Stomach (tissue), 9 donors: ENCODE data around the gene RASSF1. TPM values are rescaled to one million over a fixed set of nuclear protein-coding genes. Genes with fewer than 3 reads are reported as not detected.
A peak's percentile ranks its signal among the peaks of the same experiment; 100 is the strongest.

Experiments
- DNase-seq, 2 donors: peaks; one replicate each; pipeline versions ENCODE4 v3.0.0 to v3.0.0-alpha.2; 2013 to 2019
- H3K27ac ChIP-seq, 5 donors: fragments of 200-600 bp in 4 of 5; sonication (generic) in 4 of 5; one replicate each; pipeline ENCODE4 v1.5.1; 2013 to 2019; ENCODE audit warnings: mild to moderate bottlenecking in 1 of 5, moderate library complexity in 1 of 5
- H3K27me3 ChIP-seq, 3 donors: fragments of 200-600 bp; sonication (generic); one replicate each; pipeline ENCODE4 v1.5.1; 2017 to 2019; ENCODE audit warnings: mixed run types in 1 of 3
- H3K36me3 ChIP-seq, 4 donors: fragments of 200-600 bp; sonication (generic); 1 replicate in 3 of 4; 2 replicates in 1 of 4; pipeline ENCODE4 v1.5.1; 2016 to 2019
- H3K4me1 ChIP-seq, 4 donors: fragments of 200-600 bp; sonication (generic); one replicate each; pipeline ENCODE4 v1.5.1; 2016 to 2019
- H3K4me3 ChIP-seq, 4 donors: fragments of 200-600 bp; sonication (generic) in 3 of 4; one replicate each; pipeline ENCODE4 v1.5.1; 2016 to 2019; ENCODE audit warnings: mild to moderate bottlenecking in 1 of 4
- H3K9me3 ChIP-seq, 4 donors: fragments of 200-600 bp; sonication (generic); one replicate each; pipeline ENCODE4 v1.5.1; 2016 to 2019
- CTCF ChIP-seq, 7 experiments: fragments of 450-650 bp in 4 of 7; fragments of 200-600 bp in 3 of 7; sonication (generic) in 3 of 7; IDR thresholded peaks; one replicate each; pipeline ENCODE4 v1.5.1; 2016 to 2019; ENCODE audit warnings: antibody characterized with exemption in 7 of 7, control low read depth in 2 of 7, mild to moderate bottlenecking in 1 of 7
- EP300 ChIP-seq: sonication (generic); formaldehyde crosslinking; IDR thresholded peaks from one replicate; pipeline ENCODE4 v1.6.1; 2017; ENCODE audit warnings: antibody characterized with exemption
- POLR2A ChIP-seq, 4 donors: fragments of 450-650 bp; IDR thresholded peaks; one replicate each; pipeline ENCODE4 v1.6.1; 2016; ENCODE audit warnings: antibody characterized with exemption in 4 of 4, control low read depth in 2 of 4, mild to moderate bottlenecking in 1 of 4, moderate library complexity in 1 of 4
- POLR2AphosphoS5 ChIP-seq, 3 donors: sonication (generic); formaldehyde crosslinking; IDR thresholded peaks; one replicate each; pipeline ENCODE4 v1.6.1; 2016; ENCODE audit warnings: antibody characterized with exemption in 3 of 3
- WGBS, 5 donors: extraction: QIAGEN DNeasy Blood & Tissue Kit in 3 of 5; methylation state at CpG; one replicate each; pipeline versions ENCODE4 v1.1.5 to v1.1.7; 2013 to 2018; 5-methylcytosine and 5-hydroxymethylcytosine counted together
- intact Hi-C: fragments of 100-400 bp; cut with DNase I; formaldehyde crosslinking; loops from one replicate; pipeline ENCODE4 v1.15.1; 2023; ENCODE audit warnings: low total_unique reads
- polyA plus RNA-seq, 3 donors: library from polyadenylated mRNA; stranded (reverse); fragments of 200-250 nt; gene quantifications; one replicate each; pipeline ENCODE4 v1.2.3, GENCODE V29; 2013
- total RNA-seq, 5 donors: library from RNA; depleted of rRNA; stranded (reverse); fragments of >200 nt; gene quantifications; one replicate each; pipeline versions ENCODE4 v1.1.0 to v1.2.3, GENCODE V29; 2014 to 2016
- donor health status: healthy with polysubstance abuse.
- donor health status: Bipolar disorder and iron deficiency.
- donor health status: healthy.

Gene RASSF1
- total and polyA plus RNA-seq, 8 donors, result 16.5 to 37.3 (median 27.4) TPM

- no peak for DNase-seq
- H3K36me3 ChIP-seq, result peaks cover 12 to 44% (median 39%) of the 10 kb centered on the region in 4 donors
- H3K9me3 ChIP-seq, result no peaks in the 10 kb centered on the region
- WGBS, 5 donors, result 66 to 74% (median 71%) methylated on average over 18 to 29 of the region's 29 CpGs
- H3K27me3 ChIP-seq, result no peaks in the 10 kb centered on the region
- TF ChIP-seq EP300, result no peak
- intact Hi-C loops, result no loop called here
- H3K4me3 ChIP-seq, result peak overlapping the region; percentile 82 to 92 (median 86)
- H3K27ac ChIP-seq, result peak overlapping the region; percentile 91 to 96 (median 95)
- peaks cover 66 to 92% (median 86%) of the 10 kb centered on the region in 4 donors for H3K4me1 ChIP-seq
Measured at GRCh38 chr3:50319894-50320625, 20.6 kb downstream of the RASSF1 start.

GRCh38 chr3:50319181-50319893 lies 21.3 kb downstream of the RASSF1 start:
- Histone ChIP-seq H3K27me3 (no peaks in the 10 kb centered on the region), H3K4me3 (peak overlapping the region; percentile 13 to 88 (median 82)), H3K9me3 (no peaks in the 10 kb centered on the region), H3K27ac (peak overlapping the region; percentile 25 to 95 (median 82)), H3K4me1 (peaks cover 66 to 92% (median 86%) of the 10 kb centered on the region in 4 donors), H3K36me3 (peaks cover 12 to 44% (median 40%) of the 10 kb centered on the region in 4 donors)
- no peak for DNase-seq
- 89 to 92% (median 90%) methylated on average over 15 to 16 of the region's 16 CpGs for WGBS, 5 donors
- intact Hi-C loops, result no loop called here
- TF ChIP-seq EP300 (no peak), CTCF (IDR thresholded peaks at IDR 0.05) (no peak), POLR2AphosphoS5 (IDR thresholded peaks at IDR 0.05) (no peak), POLR2A (IDR thresholded peaks at IDR 0.05) (no peak)

GRCh38 chr3:50318615-50319014 lies 22.0 kb downstream of the RASSF1 start:
- intact Hi-C loops, result no loop called here
- TF ChIP-seq EP300, result no peak
- no peak for TF ChIP-seq POLR2AphosphoS5 (IDR thresholded peaks at IDR 0.05)
- TF ChIP-seq CTCF (IDR thresholded peaks at IDR 0.05), result no peak
- no peak for TF ChIP-seq POLR2A (IDR thresholded peaks at IDR 0.05)
- Histone ChIP-seq H3K4me1 (peaks cover 67 to 92% (median 85%) of the 10 kb centered on the region in 4 donors), H3K27ac (peak overlapping the region; percentile 71 to 95 (median 82)), H3K4me3 (peak overlapping the region in 3 of 4 donors; percentile 13 to 88 (median 82)), H3K9me3 (no peaks in the 10 kb centered on the region), H3K27me3 (no peaks in the 10 kb centered on the region), H3K36me3 (peaks cover 12 to 44% (median 40%) of the 10 kb centered on the region in 4 donors)
- WGBS, 5 donors, result 72 to 85% (median 75%) methylated on average over 8 to 10 of the region's 10 CpGs
- no peak for DNase-seq

- no peaks in the 10 kb centered on the region for H3K9me3 ChIP-seq
- DNase-seq, result no peak
- H3K4me3 ChIP-seq, result peak overlapping the region in 3 of 4 donors; percentile 13 to 88 (median 82)
- intact Hi-C loops, result no loop called here
- 73 to 83% (median 76%) methylated on average over 7 to 11 of the region's 11 CpGs for WGBS, 5 donors
- peaks cover 12 to 44% (median 40%) of the 10 kb centered on the region in 4 donors for H3K36me3 ChIP-seq
- no peaks in the 10 kb centered on the region for H3K27me3 ChIP-seq
- TF ChIP-seq CTCF (IDR thresholded peaks at IDR 0.05), result no peak
- TF ChIP-seq EP300, result no peak
- TF ChIP-seq POLR2A (IDR thresholded peaks at IDR 0.05), result no peak
- no peak for TF ChIP-seq POLR2AphosphoS5 (IDR thresholded peaks at IDR 0.05)
- H3K27ac ChIP-seq, result peak overlapping the region; percentile 71 to 95 (median 82)
- H3K4me1 ChIP-seq, result peaks cover 67 to 88% (median 81%) of the 10 kb centered on the region in 4 donors
Measured at GRCh38 chr3:50318163-50318562, 22.5 kb downstream of the RASSF1 start.
